Inferior parietal cortex (tissue), 1 donor: ENCODE measurements around the gene PHF21A.
A peak's percentile ranks its signal among the peaks of the same experiment; 100 is the strongest.

ENCODE experiments used
- DNase-seq: peaks from one replicate; pipeline ENCODE4 v3.0.0-alpha.2; 2016; ENCODE audit errors: extremely low spot score

Gene PHF21A

GRCh38 chr11:46121301-46121723 lies at the start of gene PHF21A:
Gene PHF21A, minus strand, starts transcription at chr11:46121454. Its CDS starts 37,235 bp downstream, at chr11:46084219.
- peak; percentile 74 for DNase-seq

- DNase-seq = no peak
These were observed 49.5 kb upstream of the PHF21A start for GRCh38 chr11:46170797-46171196.

- DNase-seq = no peak
These were observed 41.4 kb upstream of the PHF21A start for GRCh38 chr11:46162700-46163099.

GRCh38 chr11:46161201-46161600 lies 39.9 kb upstream of the PHF21A start:
- no peak for DNase-seq

- DNase-seq = no peak
These were observed 38.8 kb upstream of the PHF21A start for GRCh38 chr11:46160100-46160499.

GRCh38 chr11:46159680-46160079 lies 38.4 kb upstream of the PHF21A start:
- no peak for DNase-seq

GRCh38 chr11:46149826-46150225 lies 28.6 kb upstream of the PHF21A start:
- DNase-seq = no peak

GRCh38 chr11:46149342-46149741 lies 28.1 kb upstream of the PHF21A start:
- DNase-seq = no peak

- no peak for DNase-seq
These were observed 23.5 kb upstream of the PHF21A start for GRCh38 chr11:46144741-46145140.

GRCh38 chr11:46143049-46143806 lies 22.0 kb upstream of the PHF21A start:
- DNase-seq = no peak

- no peak for DNase-seq
These were observed 21.3 kb upstream of the PHF21A start for GRCh38 chr11:46142561-46142960.

GRCh38 chr11:46141597-46141996 lies 20.3 kb upstream of the PHF21A start:
- DNase-seq = no peak

GRCh38 chr11:46134540-46134939 lies 13.3 kb upstream of the PHF21A start:
- DNase-seq = no peak

GRCh38 chr11:46134061-46134460 lies 12.8 kb upstream of the PHF21A start:
- no peak for DNase-seq

- DNase-seq = no peak
These were observed 11.9 kb upstream of the PHF21A start for GRCh38 chr11:46133119-46133518.

- no peak for DNase-seq
These were observed 9.2 kb upstream of the PHF21A start for GRCh38 chr11:46130286-46130940.

- no peak for DNase-seq
These were observed 7.9 kb upstream of the PHF21A start for GRCh38 chr11:46129133-46129532.

GRCh38 chr11:46127150-46127638 lies 5.9 kb upstream of the PHF21A start:
- no peak for DNase-seq

GRCh38 chr11:46125284-46125683 lies 4.0 kb upstream of the PHF21A start:
- DNase-seq = no peak

GRCh38 chr11:46122945-46123715 lies 1.9 kb upstream of the PHF21A start:
- no peak for DNase-seq

- peak; percentile 85 for DNase-seq
These were observed 647 bp upstream of the PHF21A start for GRCh38 chr11:46121724-46122477.
